Thymus (tissue), 11 donors: ENCODE results near the gene CARMIL1. TPM values are rescaled to one million over a fixed set of nuclear protein-coding genes. Genes with fewer than 3 reads are reported as not detected.
A peak's percentile ranks its signal among the peaks of the same experiment; 100 is the strongest.

ENCODE experiments used
- DNase-seq, 9 donors: peaks; one replicate each; pipeline ENCODE4 v3.0.0-alpha.2; 2013; ENCODE audit warnings: low spot score in 9 of 9, low read depth in 6 of 9, missing footprints in 1 of 9
- H3K27ac ChIP-seq, 2 donors: one replicate each; pipeline ENCODE4 v1.5.1; 2013; ENCODE audit warnings: control low read depth in 1 of 2, low read depth in 1 of 2, low read length in 1 of 2, mild to moderate bottlenecking in 1 of 2, moderate library complexity in 1 of 2
- H3K27me3 ChIP-seq, 2 donors: one replicate each; pipeline ENCODE4 v1.5.1; 2013; ENCODE audit warnings: low read length in 1 of 2; ENCODE audit not compliant: control insufficient read depth in 2 of 2, insufficient read depth in 1 of 2
- H3K36me3 ChIP-seq, 2 donors: one replicate each; pipeline ENCODE4 v1.5.1; 2013; ENCODE audit warnings: low read length in 1 of 2, mild to moderate bottlenecking in 1 of 2, moderate library complexity in 1 of 2; ENCODE audit not compliant: control insufficient read depth in 2 of 2, insufficient read depth in 2 of 2
- H3K4me1 ChIP-seq, 2 donors: one replicate each; pipeline ENCODE4 v1.5.1; 2013; ENCODE audit warnings: low read length in 2 of 2; ENCODE audit not compliant: control insufficient read depth in 2 of 2, insufficient read depth in 2 of 2
- H3K4me3 ChIP-seq, 2 donors: one replicate each; pipeline ENCODE4 v1.5.1; 2013; ENCODE audit warnings: low read length in 2 of 2, control low read depth in 1 of 2, mild to moderate bottlenecking in 1 of 2
- H3K9me3 ChIP-seq, 2 donors: one replicate each; pipeline ENCODE4 v1.5.1; 2013; ENCODE audit warnings: low read length in 1 of 2, mild to moderate bottlenecking in 1 of 2; ENCODE audit not compliant: control insufficient read depth in 2 of 2, insufficient read depth in 1 of 2
- WGBS: extraction: QIAGEN DNeasy Blood & Tissue Kit; methylation state at CpG from one replicate; pipeline ENCODE4 v1.1.7; 2013; 5-methylcytosine and 5-hydroxymethylcytosine counted together
- polyA plus RNA-seq: library from polyadenylated mRNA; stranded (reverse); fragments of 200-250 nt; gene quantifications from one replicate; pipeline ENCODE4 v1.2.3, GENCODE V29; 2013
- total RNA-seq: library from RNA; stranded (reverse); fragments of 120-200 nt; gene quantifications from one replicate; pipeline ENCODE4 v1.2.4, GENCODE V29; 2013
- donor health status: healthy.

Gene CARMIL1
- total and polyA plus RNA-seq, 2 donors, result 17.4 to 29.9 TPM

DNA sequence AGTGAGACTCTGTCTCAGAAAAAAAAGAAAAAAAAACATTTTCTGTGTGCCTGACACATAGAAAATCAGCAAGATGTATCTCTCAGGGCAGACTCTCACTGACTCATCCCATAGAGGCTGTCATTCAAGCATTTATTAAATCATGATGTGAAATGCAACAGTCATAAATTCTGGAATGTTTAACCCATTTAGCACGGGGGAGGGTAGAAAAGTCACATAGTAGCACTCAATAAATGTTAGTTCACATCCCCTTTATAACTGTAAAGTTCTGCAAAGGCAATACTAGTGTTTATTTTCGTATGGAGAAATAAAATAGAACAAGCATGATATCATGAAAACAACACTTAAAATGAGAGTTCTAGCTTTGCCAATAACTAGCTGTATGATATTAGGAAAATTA is 15.5 kb upstream of the CARMIL1 start:
- no peak overlapping the region for H3K4me3 ChIP-seq
- no peak overlapping the region for H3K27ac ChIP-seq
- H3K27me3 ChIP-seq, result no peaks in the 10 kb centered on the region
- no peaks in the 10 kb centered on the region for H3K9me3 ChIP-seq
- no peaks in the 10 kb centered on the region for H3K4me1 ChIP-seq
- 91% methylated on average over 2 of the region's 2 CpGs for WGBS
- no peaks in the 10 kb centered on the region for H3K36me3 ChIP-seq
- no peak for DNase-seq

DNA sequence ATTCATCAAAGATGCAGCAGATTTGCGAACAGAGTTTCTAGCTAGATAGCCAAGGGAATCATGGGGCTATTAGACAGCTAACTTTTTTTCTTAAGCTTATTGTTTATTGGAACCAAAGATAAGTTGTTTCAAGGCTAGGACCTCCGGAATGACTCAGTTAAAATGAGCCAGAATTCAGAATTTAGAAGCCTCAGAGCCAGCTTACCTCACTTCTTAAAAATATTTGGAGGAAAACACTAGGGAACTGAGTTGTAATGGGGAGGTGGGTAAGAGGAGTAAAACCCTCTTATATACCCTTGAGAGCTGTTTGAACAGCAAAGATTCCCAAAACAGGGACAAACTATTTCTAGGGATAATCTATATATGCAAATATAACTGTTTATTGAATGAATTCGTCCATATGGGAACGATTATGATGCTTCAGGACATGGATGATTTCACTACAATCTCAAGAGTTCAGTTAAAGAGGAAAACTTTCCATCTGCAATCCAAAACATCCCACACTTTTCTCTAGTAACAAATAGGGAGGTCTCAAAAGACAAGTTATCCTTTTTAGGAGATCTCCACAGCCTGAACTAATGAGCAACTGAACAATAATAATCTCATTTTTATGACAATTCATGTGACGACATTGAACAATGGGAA is 12.6 kb upstream of the CARMIL1 start:
- Histone ChIP-seq H3K4me1 (peaks cover 0 to 3% of the 10 kb centered on the region in 2 donors), H3K4me3 (no peak overlapping the region), H3K27ac (no peak overlapping the region), H3K9me3 (no peaks in the 10 kb centered on the region), H3K27me3 (no peaks in the 10 kb centered on the region), H3K36me3 (no peaks in the 10 kb centered on the region)
- DNase-seq, result no peak
- WGBS, result 93% methylated on average over 5 of the region's 5 CpGs

DNA sequence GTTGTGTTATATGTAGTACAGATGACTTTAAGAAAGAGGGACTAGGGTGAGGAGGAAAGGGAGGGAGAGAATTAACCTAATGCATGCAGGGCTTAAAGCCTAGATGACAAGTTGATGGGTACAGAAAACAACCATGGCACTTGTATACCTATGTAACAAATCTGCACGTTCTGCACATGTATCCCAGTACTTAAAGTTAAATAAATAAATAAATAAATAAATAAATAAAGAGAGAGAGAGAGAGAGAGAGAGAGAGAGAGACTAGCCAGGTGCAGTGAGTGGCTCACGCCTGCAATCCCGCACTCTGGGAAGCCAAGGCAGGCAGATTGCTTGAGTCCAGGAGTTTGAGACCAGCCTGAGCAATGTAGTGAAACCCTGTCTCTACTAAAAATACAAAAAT is 11.5 kb upstream of the CARMIL1 start:
- Histone ChIP-seq H3K36me3 (no peaks in the 10 kb centered on the region), H3K9me3 (no peaks in the 10 kb centered on the region), H3K4me1 (peaks cover 0 to 3% of the 10 kb centered on the region in 2 donors), H3K27ac (no peak overlapping the region), H3K27me3 (no peaks in the 10 kb centered on the region), H3K4me3 (no peak overlapping the region)
- DNase-seq, result no peak
- 96% methylated on average over 3 of the region's 3 CpGs for WGBS

DNA sequence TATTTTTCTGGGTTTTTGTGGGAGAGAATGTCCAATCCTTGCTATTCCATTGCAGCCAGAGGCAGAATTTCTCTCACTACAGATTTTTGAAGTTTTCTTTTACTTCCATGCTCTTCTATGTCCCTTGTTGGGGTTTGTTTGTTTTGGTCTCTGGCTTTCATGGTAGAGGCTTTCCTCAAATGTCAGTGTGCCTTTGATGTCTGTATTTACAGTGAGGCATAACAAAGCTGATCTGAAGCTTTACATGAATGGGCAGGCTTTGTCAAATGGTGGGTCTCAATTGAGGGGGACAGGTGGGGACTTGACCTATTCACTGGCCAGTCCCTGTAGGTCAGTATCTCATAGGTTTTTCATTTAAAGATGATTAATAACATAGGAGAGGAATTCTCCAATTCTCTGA is 8.6 kb upstream of the CARMIL1 start:
- DNase-seq, result no peak

DNA sequence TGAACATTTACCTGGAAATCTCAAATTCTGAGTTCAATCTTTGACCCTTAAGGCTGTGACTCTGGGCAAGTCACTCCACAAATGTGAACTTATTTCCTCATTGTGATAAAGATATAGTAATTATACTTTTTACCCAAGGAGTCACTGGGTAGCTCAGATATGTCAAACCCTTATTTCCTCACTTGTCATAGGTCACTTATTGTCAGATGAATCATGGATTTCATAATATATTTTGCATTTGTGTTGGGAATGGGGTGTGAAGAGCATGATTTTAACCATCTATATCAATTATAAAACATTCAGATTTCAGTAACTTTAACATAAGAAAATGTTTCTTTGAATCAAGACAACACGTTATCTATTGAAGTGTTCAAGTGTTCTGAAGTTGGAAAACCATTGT is 3.7 kb upstream of the CARMIL1 start:
- DNase-seq, result no peak
- 97% methylated on average over 1 of the region's 1 CpG for WGBS
- peaks cover 6 to 21% of the 10 kb centered on the region in 2 donors for H3K4me1 ChIP-seq
- H3K9me3 ChIP-seq, result peaks cover 0 to 3% of the 10 kb centered on the region in 2 donors
- no peak overlapping the region for H3K4me3 ChIP-seq
- no peaks in the 10 kb centered on the region for H3K36me3 ChIP-seq
- peaks cover 0 to 7% of the 10 kb centered on the region in 2 donors for H3K27me3 ChIP-seq
- H3K27ac ChIP-seq, result no peak overlapping the region

More for the DNA sequence above, 8.6 kb upstream of the CARMIL1 start:
- Histone ChIP-seq H3K27ac (no peak overlapping the region), H3K27me3 (no peaks in the 10 kb centered on the region), H3K9me3 (no peaks in the 10 kb centered on the region), H3K4me1 (peaks cover 0 to 3% of the 10 kb centered on the region in 2 donors), H3K4me3 (no peak overlapping the region), H3K36me3 (no peaks in the 10 kb centered on the region)

DNA sequence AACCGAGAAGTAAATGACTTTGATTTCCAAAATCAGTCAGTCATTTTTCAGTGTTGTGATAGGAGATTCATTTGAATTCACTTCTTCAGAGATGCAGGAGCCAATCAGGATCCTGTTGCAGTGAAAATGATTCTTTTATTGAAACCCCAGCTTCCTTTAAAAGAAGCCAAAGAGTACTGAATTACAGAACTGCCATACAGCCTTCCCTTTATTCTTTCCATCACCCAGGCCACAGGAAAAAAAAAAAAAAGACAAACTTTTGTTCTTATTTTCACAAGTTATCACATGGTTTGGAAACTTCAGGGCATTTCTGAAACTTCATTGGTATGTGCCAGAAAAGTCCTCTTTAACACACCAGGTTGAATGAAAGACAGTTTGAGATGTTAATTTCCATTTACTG is 1.8 kb upstream of the CARMIL1 start:
- Histone ChIP-seq H3K27me3 (peaks cover 0 to 7% of the 10 kb centered on the region in 2 donors), H3K4me1 (peaks cover 11 to 23% of the 10 kb centered on the region in 2 donors), H3K36me3 (no peaks in the 10 kb centered on the region), H3K27ac (no peak overlapping the region), H3K9me3 (peaks cover 0 to 3% of the 10 kb centered on the region in 2 donors), H3K4me3 (no peak overlapping the region)
- no peak for DNase-seq
- WGBS, result 93% methylated on average over 1 of the region's 1 CpG

DNA sequence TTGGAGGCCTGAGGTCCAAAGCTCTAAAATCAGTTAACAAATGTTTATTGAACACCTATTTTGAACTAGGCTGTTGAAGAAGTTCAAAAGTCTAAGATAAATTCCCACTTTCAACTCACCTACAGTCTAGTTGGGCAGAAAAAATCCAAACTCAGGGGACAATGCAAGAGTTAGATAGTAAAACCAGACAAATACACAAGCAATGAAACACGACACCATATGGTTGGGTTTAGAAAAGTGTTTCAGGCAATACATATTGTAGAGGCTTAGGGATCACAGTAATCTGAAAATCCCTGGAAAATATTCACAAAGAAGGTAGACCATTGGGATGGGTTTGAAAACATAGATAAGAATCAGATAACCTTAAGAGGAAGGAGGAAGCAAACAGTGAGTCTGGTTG is 1.3 kb upstream of the CARMIL1 start:
- Histone ChIP-seq H3K4me3 (no peak overlapping the region), H3K27me3 (peaks cover 0 to 7% of the 10 kb centered on the region in 2 donors), H3K9me3 (peaks cover 0 to 3% of the 10 kb centered on the region in 2 donors), H3K27ac (no peak overlapping the region), H3K4me1 (peaks cover 11 to 23% of the 10 kb centered on the region in 2 donors), H3K36me3 (no peaks in the 10 kb centered on the region)
- no peak for DNase-seq
- 99% methylated on average over 1 of the region's 1 CpG for WGBS

DNA sequence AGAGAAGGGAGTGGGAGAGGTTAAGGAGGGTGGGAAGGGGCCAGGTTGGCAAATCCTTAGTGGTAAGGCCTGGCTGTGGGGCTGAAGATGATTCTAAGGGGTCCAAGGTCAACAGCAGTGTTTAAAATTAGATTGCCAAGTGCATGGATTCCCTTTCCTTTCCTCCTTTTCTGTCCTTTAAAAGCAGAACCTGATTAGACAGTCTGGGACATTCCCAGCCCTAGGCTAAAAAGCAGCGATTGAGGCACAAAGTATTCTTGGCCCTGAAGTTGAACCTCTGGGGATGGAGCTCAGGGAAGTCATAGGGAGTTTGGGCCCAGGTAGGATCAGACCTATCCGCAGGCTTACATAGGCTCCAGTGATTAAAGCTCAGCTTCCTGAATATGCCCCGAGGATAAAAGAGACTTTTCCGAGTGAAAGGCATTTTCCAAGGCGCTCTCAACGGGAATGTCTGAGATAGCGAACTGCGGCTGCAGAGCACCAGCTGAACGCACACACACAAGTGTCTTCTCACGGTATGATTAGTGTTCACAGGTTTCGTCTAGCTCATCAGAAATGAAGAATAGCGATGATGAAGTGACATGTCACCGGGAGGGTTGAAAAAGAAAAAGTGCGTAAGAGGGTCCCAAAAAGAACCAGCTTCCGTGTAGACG is 787 bp upstream of the CARMIL1 start:
- Histone ChIP-seq H3K9me3 (peaks cover 0 to 3% of the 10 kb centered on the region in 2 donors), H3K27ac (no peak overlapping the region), H3K27me3 (peaks cover 0 to 7% of the 10 kb centered on the region in 2 donors), H3K4me1 (peaks cover 11 to 23% of the 10 kb centered on the region in 2 donors), H3K36me3 (no peaks in the 10 kb centered on the region), H3K4me3 (peak overlapping the region; percentile 72 to 78)
- 11% methylated on average over 16 of the region's 16 CpGs for WGBS
- DNase-seq, result no peak

DNA sequence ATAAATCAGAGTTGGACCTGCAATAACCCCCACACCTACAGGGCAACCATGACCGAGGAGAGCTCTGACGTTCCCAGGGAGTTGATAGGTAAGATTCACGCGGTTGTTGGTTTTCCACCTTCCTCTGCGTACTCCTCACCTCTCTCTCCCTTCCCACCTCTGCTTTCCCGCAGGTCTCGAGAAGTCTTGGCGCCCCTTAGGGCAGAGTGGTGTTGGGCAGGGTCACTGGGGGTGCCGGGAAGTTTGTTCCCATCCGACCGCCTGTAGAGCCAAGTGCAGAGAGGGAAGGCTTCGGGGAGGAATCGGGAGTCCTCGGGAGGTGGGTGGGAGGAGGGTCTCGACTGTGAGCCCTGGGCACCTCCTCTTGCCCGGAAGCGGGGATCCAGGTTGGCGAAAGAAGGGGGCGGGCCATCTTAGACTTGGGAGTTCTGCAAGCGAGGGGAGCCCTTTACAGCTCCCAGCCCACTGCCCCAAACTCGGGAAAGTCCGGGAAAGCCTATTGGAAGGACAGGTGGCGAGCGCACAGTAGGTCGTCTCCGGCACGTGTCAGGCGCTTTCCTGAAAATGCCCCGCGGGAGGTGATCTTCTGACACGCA is 672 bp downstream of the CARMIL1 start:
- Histone ChIP-seq H3K36me3 (no peaks in the 10 kb centered on the region), H3K4me1 (peaks cover 11 to 23% of the 10 kb centered on the region in 2 donors), H3K27ac (peak overlapping the region; percentile 11 to 53), H3K4me3 (peak overlapping the region; percentile 72 to 78), H3K27me3 (peaks cover 0 to 7% of the 10 kb centered on the region in 2 donors), H3K9me3 (peaks cover 0 to 3% of the 10 kb centered on the region in 2 donors)
- 3% methylated on average over 31 of the region's 31 CpGs for WGBS
- peak in 4 of 9 donors; percentile 22 to 39 (median 28) for DNase-seq
